Measurements from ENCODE around the gene TMC4.
A peak's percentile ranks its signal among the peaks of the same experiment; 100 is the strongest.
"Not testable (repeated sequence)": the region's sequence is repeated elsewhere in the genome, so short reads cannot be mapped to it uniquely, and the experiment has no call there.

TMC4 gene

GRCh38 chr19:54207983-54208783, 35.2 kb upstream of the TMC4 start:
- no peaks in the 10 kb centered on the region for H3K9me3 Mint-ChIP-seq
- ATAC-seq (ENCODE audit: low read depth) (peak; percentile 66), DNase-seq (ENCODE audit: low spot score in 2 of 2) (peak in 1 of 2 donors; percentile 34)
- peaks cover 46% of the 10 kb centered on the region for H3K4me1 Mint-ChIP-seq
- no peaks in the 10 kb centered on the region for H3K27me3 Mint-ChIP-seq
- peak overlapping the region; percentile 92 for H3K27ac Mint-ChIP-seq
- peaks cover 24% of the 10 kb centered on the region for H3K36me3 Mint-ChIP-seq
- H3K4me3 Mint-ChIP-seq, result peak overlapping the region; percentile 63

- DNase-seq (ENCODE audit: low spot score in 2 of 2) (no peak), ATAC-seq (ENCODE audit: low read depth) (no peak)
- H3K4me3 Mint-ChIP-seq, result peak overlapping the region; percentile 63
- H3K27ac Mint-ChIP-seq, result peak overlapping the region; percentile 92
- no peaks in the 10 kb centered on the region for H3K9me3 Mint-ChIP-seq
- H3K4me1 Mint-ChIP-seq, result peaks cover 52% of the 10 kb centered on the region
- peaks cover 28% of the 10 kb centered on the region for H3K36me3 Mint-ChIP-seq
- no peaks in the 10 kb centered on the region for H3K27me3 Mint-ChIP-seq
Measured at GRCh38 chr19:54207676-54207982, 34.7 kb upstream of the TMC4 start.

- H3K9me3 Mint-ChIP-seq; H3K27me3 Mint-ChIP-seq; DNase-seq (ENCODE audit: low spot score in 2 of 2); ATAC-seq (ENCODE audit: low read depth); H3K4me3 Mint-ChIP-seq: not testable (repeated sequence)
- Mint-ChIP-seq H3K36me3 (peaks cover 28% of the 10 kb centered on the region), H3K4me1 (peaks cover 55% of the 10 kb centered on the region), H3K27ac (peak overlapping the region; percentile 92)
Measured at GRCh38 chr19:54207193-54207592, 34.2 kb upstream of the TMC4 start.

- Mint-ChIP-seq H3K4me1 (peaks cover 58% of the 10 kb centered on the region), H3K27ac (peak overlapping the region; percentile 92), H3K4me3 (no peak overlapping the region), H3K36me3 (peaks cover 26% of the 10 kb centered on the region), H3K27me3 (no peaks in the 10 kb centered on the region), H3K9me3 (no peaks in the 10 kb centered on the region)
- no peak for DNase-seq (ENCODE audit: low spot score in 2 of 2)
- no peak for ATAC-seq (ENCODE audit: low read depth)
Measured at GRCh38 chr19:54206831-54207177, 33.8 kb upstream of the TMC4 start.

- no peaks in the 10 kb centered on the region for H3K9me3 Mint-ChIP-seq
- no peak overlapping the region for H3K4me3 Mint-ChIP-seq
- H3K4me1 Mint-ChIP-seq, result peaks cover 59% of the 10 kb centered on the region
- H3K27ac Mint-ChIP-seq, result no peak overlapping the region
- peaks cover 25% of the 10 kb centered on the region for H3K36me3 Mint-ChIP-seq
- no peaks in the 10 kb centered on the region for H3K27me3 Mint-ChIP-seq
- DNase-seq (ENCODE audit: low spot score in 2 of 2), result no peak
- no peak for ATAC-seq (ENCODE audit: low read depth)
Measured at GRCh38 chr19:54206030-54206830, 33.3 kb upstream of the TMC4 start.

GRCh38 chr19:54204767-54205468, 32.0 kb upstream of the TMC4 start:
- H3K4me3 Mint-ChIP-seq, result peak overlapping the region; percentile 2
- H3K27ac Mint-ChIP-seq, result peak overlapping the region; percentile 45
- H3K27me3 Mint-ChIP-seq, result no peaks in the 10 kb centered on the region
- H3K9me3 Mint-ChIP-seq, result no peaks in the 10 kb centered on the region
- ATAC-seq (ENCODE audit: low read depth), result no peak
- peaks cover 50% of the 10 kb centered on the region for H3K4me1 Mint-ChIP-seq
- peaks cover 20% of the 10 kb centered on the region for H3K36me3 Mint-ChIP-seq
- DNase-seq (ENCODE audit: low spot score in 2 of 2), result no peak

GRCh38 chr19:54203151-54203611, 30.2 kb upstream of the TMC4 start:
- ATAC-seq (ENCODE audit: low read depth) (no peak), DNase-seq (ENCODE audit: low spot score in 2 of 2) (no peak)
- Mint-ChIP-seq H3K4me3 (peak overlapping the region; percentile 100), H3K27me3 (no peaks in the 10 kb centered on the region), H3K36me3 (peaks cover 19% of the 10 kb centered on the region), H3K9me3 (no peaks in the 10 kb centered on the region), H3K27ac (peak overlapping the region; percentile 99), H3K4me1 (peaks cover 42% of the 10 kb centered on the region)

GRCh38 chr19:54201980-54202379, 29.0 kb upstream of the TMC4 start:
- H3K9me3 Mint-ChIP-seq, result no peaks in the 10 kb centered on the region
- peaks cover 33% of the 10 kb centered on the region for H3K4me1 Mint-ChIP-seq
- H3K27ac Mint-ChIP-seq, result peak overlapping the region; percentile 99
- ATAC-seq (ENCODE audit: low read depth) (no peak), DNase-seq (ENCODE audit: low spot score in 2 of 2) (no peak)
- peaks cover 12% of the 10 kb centered on the region for H3K36me3 Mint-ChIP-seq
- peak overlapping the region; percentile 100 for H3K4me3 Mint-ChIP-seq
- no peaks in the 10 kb centered on the region for H3K27me3 Mint-ChIP-seq

- H3K9me3 Mint-ChIP-seq, result no peaks in the 10 kb centered on the region
Measured at GRCh38 chr19:54201172-54201701, 28.3 kb upstream of the TMC4 start.

GRCh38 chr19:54199401-54199800, 26.4 kb upstream of the TMC4 start:
- DNase-seq (ENCODE audit: low spot score in 2 of 2) (no peak), ATAC-seq (ENCODE audit: low read depth) (no peak)
- Mint-ChIP-seq H3K27me3 (no peaks in the 10 kb centered on the region), H3K4me1 (peaks cover 17% of the 10 kb centered on the region), H3K27ac (no peak overlapping the region), H3K4me3 (peak overlapping the region; percentile 74), H3K36me3 (peaks cover 11% of the 10 kb centered on the region), H3K9me3 (no peaks in the 10 kb centered on the region)

More at GRCh38 chr19:54201172-54201701, 28.3 kb upstream of the TMC4 start:
- H3K27me3 Mint-ChIP-seq, result no peaks in the 10 kb centered on the region
- H3K36me3 Mint-ChIP-seq, result peaks cover 12% of the 10 kb centered on the region
- ATAC-seq (ENCODE audit: low read depth), result no peak
- H3K4me3 Mint-ChIP-seq, result peak overlapping the region; percentile 100
- H3K4me1 Mint-ChIP-seq, result peaks cover 29% of the 10 kb centered on the region
- peak overlapping the region; percentile 99 for H3K27ac Mint-ChIP-seq
- DNase-seq (ENCODE audit: low spot score in 2 of 2), result no peak

- peaks cover 6% of the 10 kb centered on the region for H3K36me3 Mint-ChIP-seq
- H3K27me3 Mint-ChIP-seq, result no peaks in the 10 kb centered on the region
- peaks cover 7% of the 10 kb centered on the region for H3K4me1 Mint-ChIP-seq
- no peak overlapping the region for H3K4me3 Mint-ChIP-seq
- no peak overlapping the region for H3K27ac Mint-ChIP-seq
- no peaks in the 10 kb centered on the region for H3K9me3 Mint-ChIP-seq
- ATAC-seq (ENCODE audit: low read depth) (no peak), DNase-seq (ENCODE audit: low spot score in 2 of 2) (no peak)
Measured at GRCh38 chr19:54197121-54197520, 24.2 kb upstream of the TMC4 start.

GRCh38 chr19:54196536-54196935, 23.6 kb upstream of the TMC4 start:
- DNase-seq (ENCODE audit: low spot score in 2 of 2) (no peak), ATAC-seq (ENCODE audit: low read depth) (no peak)
- H3K4me3 Mint-ChIP-seq, result no peak overlapping the region
- H3K4me1 Mint-ChIP-seq, result peaks cover 6% of the 10 kb centered on the region
- peaks cover 6% of the 10 kb centered on the region for H3K36me3 Mint-ChIP-seq
- no peak overlapping the region for H3K27ac Mint-ChIP-seq
- H3K27me3 Mint-ChIP-seq, result no peaks in the 10 kb centered on the region
- no peaks in the 10 kb centered on the region for H3K9me3 Mint-ChIP-seq

- not testable (repeated sequence) for DNase-seq (ENCODE audit: low spot score in 2 of 2); H3K27me3 Mint-ChIP-seq; H3K36me3 Mint-ChIP-seq; H3K4me3 Mint-ChIP-seq; ATAC-seq (ENCODE audit: low read depth); H3K27ac Mint-ChIP-seq; H3K4me1 Mint-ChIP-seq; H3K9me3 Mint-ChIP-seq
Measured at GRCh38 chr19:54194463-54194862, 21.5 kb upstream of the TMC4 start.

- ATAC-seq (ENCODE audit: low read depth) (no peak), DNase-seq (ENCODE audit: low spot score in 2 of 2) (no peak)
- Mint-ChIP-seq H3K4me3 (peak overlapping the region; percentile 34), H3K36me3 (peaks cover 6% of the 10 kb centered on the region), H3K9me3 (no peaks in the 10 kb centered on the region), H3K27me3 (no peaks in the 10 kb centered on the region), H3K4me1 (peaks cover 7% of the 10 kb centered on the region), H3K27ac (no peak overlapping the region)
Measured at GRCh38 chr19:54193011-54193410, 20.1 kb upstream of the TMC4 start.
